IPS DF 6.9 (cell line): ENCODE measurements around the gene SHISAL2A.

Experiments
- DNase-seq: peaks from one replicate; pipeline ENCODE4 v3.0.0-alpha.2; 2013; ENCODE audit warnings: low read depth, low spot score
- H3K27ac ChIP-seq: one replicate; pipeline ENCODE4 v1.5.1; 2013; ENCODE audit warnings: low read length, control low read depth
- H3K27me3 ChIP-seq: 2 replicates; pipeline ENCODE4 v1.6.1; 2013; ENCODE audit warnings: mild to moderate bottlenecking, low read length; ENCODE audit not compliant: control insufficient read depth, insufficient read depth
- H3K36me3 ChIP-seq: 2 replicates; pipeline ENCODE4 v1.6.1; 2013; ENCODE audit warnings: low read length; ENCODE audit not compliant: control insufficient read depth, insufficient read depth
- H3K4me1 ChIP-seq: 2 replicates; pipeline ENCODE4 v1.6.1; 2013; ENCODE audit warnings: low read length; ENCODE audit not compliant: control insufficient read depth, insufficient read depth
- H3K4me3 ChIP-seq: 2 replicates; pipeline ENCODE4 v1.5.1; 2013; ENCODE audit warnings: mild to moderate bottlenecking, low read length
- H3K9me3 ChIP-seq: 2 replicates; pipeline ENCODE4 v1.6.1; 2013; ENCODE audit warnings: low read length, inconsistent platforms; ENCODE audit not compliant: control insufficient read depth, insufficient read depth
- WGBS: extraction: QIAGEN DNeasy Blood & Tissue Kit; methylation state at CpG from one replicate; pipeline ENCODE4 v1.1.7; 2013; ENCODE audit warnings: mixed read lengths, missing lambda C conversion rate; ENCODE audit not compliant: insufficient read length, insufficient coverage; 5-methylcytosine and 5-hydroxymethylcytosine counted together

SHISAL2A gene

GRCh38 chr1:52600533-52601179, 32.3 kb upstream of the SHISAL2A start:
- no CpG with 5 or more reads among the region's 8 CpGs for WGBS
- Histone ChIP-seq H3K27me3 (peaks cover 10% of the 10 kb centered on the region), H3K36me3 (no peaks in the 10 kb centered on the region), H3K4me3 (no peak overlapping the region), H3K9me3 (no peaks in the 10 kb centered on the region), H3K27ac (no peak overlapping the region), H3K4me1 (peaks cover 3% of the 10 kb centered on the region)
- no peak for DNase-seq

GRCh38 chr1:52601519-52601918, 31.4 kb upstream of the SHISAL2A start:
- Histone ChIP-seq H3K9me3 (no peaks in the 10 kb centered on the region), H3K4me3 (no peak overlapping the region; the same call in 1 of the 2 replicates), H3K4me1 (peaks cover 3% of the 10 kb centered on the region), H3K36me3 (no peaks in the 10 kb centered on the region), H3K27ac (no peak overlapping the region), H3K27me3 (peaks cover 10% of the 10 kb centered on the region)
- DNase-seq: no peak
- WGBS: no CpG with 5 or more reads among the region's 3 CpGs

GRCh38 chr1:52601991-52602855, 30.7 kb upstream of the SHISAL2A start, which contains the start of gene GPX7:
GPX7 (plus strand) TSS chr1:52602371; CDS start chr1:52602410, 39 bp downstream.
- peaks cover 10% of the 10 kb centered on the region for H3K27me3 ChIP-seq
- no CpG with 5 or more reads among the region's 97 CpGs for WGBS

GRCh38 chr1:52602856-52603600, 29.9 kb upstream of the SHISAL2A start:
- H3K36me3 ChIP-seq: no peaks in the 10 kb centered on the region
- DNase-seq: no peak
- H3K27me3 ChIP-seq: peaks cover 10% of the 10 kb centered on the region
- no CpG with 5 or more reads among the region's 21 CpGs for WGBS
- H3K4me1 ChIP-seq: peaks cover 3% of the 10 kb centered on the region
- H3K27ac ChIP-seq: no peak overlapping the region
- H3K4me3 ChIP-seq: peak overlapping the region; percentile 64; the same call in 1 of the 2 replicates
- no peaks in the 10 kb centered on the region for H3K9me3 ChIP-seq

More at GRCh38 chr1:52601991-52602855, 30.7 kb upstream of the SHISAL2A start, which contains the start of gene GPX7:
- peaks cover 3% of the 10 kb centered on the region for H3K4me1 ChIP-seq
- no peak for DNase-seq
- peak within 1 kb of the TSS; percentile 64 for H3K4me3 ChIP-seq
- no peaks in the 10 kb centered on the region for H3K9me3 ChIP-seq
- no peaks in the 10 kb centered on the region for H3K36me3 ChIP-seq
- H3K27ac ChIP-seq: no peak within 1 kb of the TSS

- Histone ChIP-seq H3K27ac (no peak overlapping the region), H3K9me3 (no peaks in the 10 kb centered on the region), H3K4me1 (peaks cover 3% of the 10 kb centered on the region), H3K36me3 (no peaks in the 10 kb centered on the region), H3K27me3 (peaks cover 10% of the 10 kb centered on the region), H3K4me3 (no peak overlapping the region)
- WGBS: no CpG with 5 or more reads among the region's 6 CpGs
- DNase-seq: no peak
Observed at GRCh38 chr1:52603630-52604029, 29.3 kb upstream of the SHISAL2A start.

GRCh38 chr1:52604063-52604770, 28.8 kb upstream of the SHISAL2A start:
- H3K36me3 ChIP-seq: no peaks in the 10 kb centered on the region
- peaks cover 3% of the 10 kb centered on the region for H3K4me1 ChIP-seq
- no CpG with 5 or more reads among the region's 3 CpGs for WGBS
- no peak overlapping the region for H3K27ac ChIP-seq
- H3K4me3 ChIP-seq: no peak overlapping the region
- no peak for DNase-seq
- H3K9me3 ChIP-seq: no peaks in the 10 kb centered on the region
- peaks cover 10% of the 10 kb centered on the region for H3K27me3 ChIP-seq

GRCh38 chr1:52613636-52614373, 19.2 kb upstream of the SHISAL2A start:
- no peak overlapping the region for H3K4me3 ChIP-seq
- no CpG with 5 or more reads among the region's 2 CpGs for WGBS
- no peaks in the 10 kb centered on the region for H3K36me3 ChIP-seq
- no peaks in the 10 kb centered on the region for H3K4me1 ChIP-seq
- H3K27me3 ChIP-seq: no peaks in the 10 kb centered on the region
- no peak overlapping the region for H3K27ac ChIP-seq
- no peak for DNase-seq
- H3K9me3 ChIP-seq: no peaks in the 10 kb centered on the region

GRCh38 chr1:52614671-52615070, 18.3 kb upstream of the SHISAL2A start:
- no peaks in the 10 kb centered on the region for H3K36me3 ChIP-seq
- H3K4me3 ChIP-seq: no peak overlapping the region
- H3K9me3 ChIP-seq: no peaks in the 10 kb centered on the region
- H3K27ac ChIP-seq: no peak overlapping the region
- no peaks in the 10 kb centered on the region for H3K4me1 ChIP-seq
- H3K27me3 ChIP-seq: no peaks in the 10 kb centered on the region
- no CpG with 5 or more reads among the region's 5 CpGs for WGBS
- no peak for DNase-seq

- no CpG with 5 or more reads among the region's 5 CpGs for WGBS
- H3K9me3 ChIP-seq: no peaks in the 10 kb centered on the region
- H3K27me3 ChIP-seq: no peaks in the 10 kb centered on the region
- no peak overlapping the region for H3K4me3 ChIP-seq
- H3K4me1 ChIP-seq: no peaks in the 10 kb centered on the region
- DNase-seq: no peak
- no peak overlapping the region for H3K27ac ChIP-seq
- no peaks in the 10 kb centered on the region for H3K36me3 ChIP-seq
Observed at GRCh38 chr1:52615489-52616042, 17.4 kb upstream of the SHISAL2A start.
